Endothelial cell of umbilical vein (primary cell): Measurements from ENCODE around the gene PLCD1. TPM values are rescaled to one million over a fixed set of nuclear protein-coding genes. Genes with fewer than 3 reads are reported as not detected.

Experiments used
- BruUV-seq: library from RNA; stranded (reverse); fragments of 400-500 nt; replicated peaks from 2 replicates; lab custom pipeline; 2021; lab: Mats Ljungman, UMichigan
- CTCF ChIA-PET: fragments of 300-600, 350-600 bp; sonication (Branson Sonifier 250); formaldehyde crosslinking; loops from one replicate; lab custom pipeline; 2021; ENCODE audit warnings: antibody characterized with exemption, inconsistent platforms; lab: Charles Lee
- POLR2A ChIA-PET: fragments of 300-600, 350-600 bp; sonication (Branson Sonifier 250); formaldehyde crosslinking; loops from one replicate; lab custom pipeline; 2021; ENCODE audit warnings: antibody characterized with exemption, inconsistent platforms; lab: Charles Lee
- DNase-seq: peaks from one replicate; pipeline ENCODE4 v3.0.0-alpha.2; 2011; ENCODE audit warnings: low read depth, low spot score
- FAIRE-seq: peaks from 2 replicates; lab custom pipeline; 2011; peaks lifted over from hg19 to GRCh38; lab: Jason Lieb, UNC
- H2AFZ ChIP-seq: 2 replicates; pipeline ENCODE4 v1.6.0; 2012; ENCODE audit warnings: low read depth, low read length, control low read depth, inconsistent platforms
- H3K27ac ChIP-seq: 2 replicates; pipeline ENCODE4 v1.5.1; 2011; ENCODE audit warnings: low read depth, mild to moderate bottlenecking, control low read depth, low read length, moderate library complexity; ENCODE audit not compliant: insufficient read depth
- H3K27me3 ChIP-seq, 2 experiments: 2 replicates each; pipeline versions ENCODE4 v1.6.0 to v1.6.1; 2011; ENCODE audit warnings: low read length in 2 of 2, mixed read lengths in 1 of 2; ENCODE audit not compliant: control insufficient read depth in 2 of 2, insufficient read depth in 2 of 2
- H3K36me3 ChIP-seq, 2 experiments: 2 replicates in 1 of 2; 3 replicates in 1 of 2; pipeline ENCODE4 v1.5.1; 2011; ENCODE audit warnings: low read length in 2 of 2, mild to moderate bottlenecking in 1 of 2, moderate library complexity in 1 of 2; ENCODE audit not compliant: control insufficient read depth in 2 of 2, insufficient read depth in 2 of 2; ENCODE audit errors: extremely low read depth in 1 of 2
- H3K4me1 ChIP-seq: 3 replicates; pipeline ENCODE4 v1.5.1; 2011; ENCODE audit warnings: mild to moderate bottlenecking, low read length; ENCODE audit not compliant: control insufficient read depth, insufficient read depth; ENCODE audit errors: extremely low read depth
- H3K4me2 ChIP-seq: 2 replicates; pipeline ENCODE4 v1.6.1; 2011; ENCODE audit warnings: low read length, control low read depth, mixed read lengths; ENCODE audit not compliant: insufficient read depth
- H3K4me3 ChIP-seq, 3 experiments: fragments of 200-600 bp in 1 of 3; sonication (generic), shearing (Covaris generic) in 1 of 3; replicated peaks in 1 of 3; 2 replicates each; pipeline ENCODE4 v1.5.1; 2011 to 2016; ENCODE audit warnings: control low read depth in 3 of 3, low read length in 3 of 3, mild to moderate bottlenecking in 2 of 3, inconsistent platforms in 1 of 3, low read depth in 1 of 3, moderate library complexity in 1 of 3; ENCODE audit not compliant: insufficient read depth in 1 of 3
- H3K79me2 ChIP-seq: 2 replicates; pipeline ENCODE4 v1.6.0; 2012; ENCODE audit warnings: low read length, inconsistent platforms; ENCODE audit not compliant: control insufficient read depth, insufficient read depth
- H3K9ac ChIP-seq: replicated peaks from 2 replicates; pipeline ENCODE3; 2011; ENCODE audit warnings: low read length, control low read depth; ENCODE audit not compliant: insufficient read depth; ENCODE audit errors: extremely low read depth
- H3K9me1 ChIP-seq: replicated peaks from 3 replicates; pipeline ENCODE4 v1.6.0; 2011; ENCODE audit warnings: mild to moderate bottlenecking, low read length; ENCODE audit not compliant: control insufficient read depth, insufficient read depth; ENCODE audit errors: extremely low read depth
- H3K9me3 ChIP-seq: replicated peaks from 2 replicates; pipeline ENCODE4 v1.5.1; 2012; ENCODE audit warnings: low read length, inconsistent platforms; ENCODE audit not compliant: control insufficient read depth, insufficient read depth
- H4K20me1 ChIP-seq: replicated peaks from 2 replicates; pipeline ENCODE3; 2011; ENCODE audit warnings: mild to moderate bottlenecking, low read length; ENCODE audit not compliant: control insufficient read depth, insufficient read depth; ENCODE audit errors: extremely low read depth
- EZH2 ChIP-seq: IDR thresholded peaks from 2 replicates; pipeline ENCODE4 v1.6.1; 2012; ENCODE audit warnings: borderline replicate concordance, low read depth, mild to moderate bottlenecking, moderate library complexity, low read length, inconsistent platforms; ENCODE audit not compliant: severe bottlenecking
- FOS ChIP-seq: IDR thresholded peaks from 2 replicates; pipeline ENCODE4 v1.6.1; 2011; ENCODE audit warnings: mild to moderate bottlenecking, low read length, moderate library complexity, borderline replicate concordance; ENCODE audit not compliant: insufficient read depth
- GATA2 ChIP-seq: IDR thresholded peaks from 2 replicates; pipeline ENCODE4 v1.7.0; 2011; ENCODE audit warnings: low read depth, mild to moderate bottlenecking, moderate library complexity, mixed read lengths, low read length; ENCODE audit not compliant: insufficient read length, insufficient read depth
- JUN ChIP-seq: IDR thresholded peaks from 2 replicates; pipeline ENCODE4 v1.6.1; 2011; ENCODE audit warnings: borderline replicate concordance, low read depth; ENCODE audit not compliant: insufficient read length, insufficient read depth
- MYC ChIP-seq: IDR thresholded peaks from one replicate; pipeline ENCODE4 v1.6.1; 2011; ENCODE audit warnings: mild to moderate bottlenecking, low read depth, low read length
- POLR2A ChIP-seq: IDR thresholded peaks from 2 replicates; pipeline ENCODE4 v1.6.1; 2012; ENCODE audit warnings: low read depth, mild to moderate bottlenecking, control low read depth, low read length
- POLR2AphosphoS5 ChIP-seq: IDR thresholded peaks from 2 replicates; pipeline ENCODE4 v1.6.1; 2012; ENCODE audit warnings: low read depth, mild to moderate bottlenecking, control low read depth, low read length, moderate library complexity; ENCODE audit not compliant: insufficient read depth
- dilution Hi-C: fragments of 300-500 bp; cut with MboI; formaldehyde crosslinking; loops from one replicate; pipeline ENCODE4 v1.15.0; 2019; ENCODE audit warnings: low sequenced_read_pairs; ENCODE audit not compliant: extremely low pct_ligation_motif_present
- intact Hi-C: fragments of 100-400 bp; cut with micrococcal nuclease; formaldehyde crosslinking; loops from one replicate; pipeline ENCODE4 v1.10.0; 2022
- polyA plus RNA-seq, 4 experiments: library from polyadenylated mRNA; depleted of rRNA in 3 of 4; stranded (reverse) in 3 of 4; unstranded in 1 of 4; fragments of >200 nt; gene quantifications; 2 replicates each; pipeline versions ENCODE4 v1.2.1 to v1.2.3, GENCODE V29; 2011 to 2012; ENCODE audit warnings: missing spikeins in 1 of 4
- total RNA-seq: library from RNA; stranded (reverse); gene quantifications from 2 replicates; pipeline ENCODE4 v1.2.3, GENCODE V29; 2021
- TF ChIP-seq, protein P1 (sequence below): IDR thresholded peaks from 2 replicates; pipeline ENCODE4 v1.6.1; 2011; ENCODE audit not compliant: insufficient read depth, insufficient read length
- TF ChIP-seq, protein P2 (sequence below), 2 donors: IDR thresholded peaks; 1 replicate in 1 of 2; 2 replicates in 1 of 2; pipeline ENCODE4 v1.5.1; 2011; ENCODE audit warnings: low read length in 2 of 2, mild to moderate bottlenecking in 2 of 2, moderate library complexity in 2 of 2, control low read depth in 1 of 2, inconsistent platforms in 1 of 2, low read depth in 1 of 2; ENCODE audit not compliant: insufficient read depth in 1 of 2; ENCODE audit errors: extremely low read depth in 1 of 2

Gene PLCD1
- total and polyA plus RNA-seq, 2 donors (not counting 3 experiments of a cell fraction or from before 2014, with no cell fraction given), result 12.6 to 15.3 TPM

DNA sequence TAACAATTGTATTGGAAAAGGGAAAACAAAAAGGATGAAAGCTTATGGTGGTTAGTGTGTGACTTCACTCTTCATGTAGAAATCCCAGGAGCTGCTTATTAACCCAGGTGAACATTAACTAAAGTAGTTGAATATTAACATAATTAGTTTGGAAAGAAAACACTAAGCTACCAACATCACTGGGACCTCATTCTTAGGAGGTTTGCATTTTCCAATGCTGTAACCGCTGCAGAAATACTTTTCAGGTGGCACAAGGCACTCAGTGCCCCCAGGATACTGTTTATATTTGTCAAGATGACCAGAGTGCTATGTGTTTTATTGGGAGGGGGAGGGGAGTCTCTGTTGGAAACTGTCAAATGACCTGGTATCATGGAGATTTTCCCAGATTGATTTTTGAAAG lies 64.7 kb downstream of the PLCD1 start:
- FAIRE-seq, result no peak
- H3K4me3 ChIP-seq, result no peak overlapping the region
- no peaks in the 10 kb centered on the region for H3K27me3 ChIP-seq
- no peaks in the 10 kb centered on the region for H3K9me1 ChIP-seq
- H3K79me2 ChIP-seq, result no peaks in the 10 kb centered on the region
- ChIA-PET CTCF (interaction anchor here (1.2 to 5.1 kb wide), 5 partner anchors 9 to 94 kb away, joined by 3 to 57 read pairs (median 14); no protein-coding TSS in a partner anchor), POLR2A (no interaction called here)
- H4K20me1 ChIP-seq, result no peaks in the 10 kb centered on the region
- BruUV-seq, result no TSS peak
- no peak overlapping the region for H3K9ac ChIP-seq
- H3K9me3 ChIP-seq, result no peaks in the 10 kb centered on the region
- peaks cover 19% of the 10 kb centered on the region for H3K4me1 ChIP-seq
- no peaks in the 10 kb centered on the region for H3K36me3 ChIP-seq
- intact Hi-C loops, result no loop called here
- no peak for TF ChIP-seq FOS
- TF ChIP-seq, protein P1, sequence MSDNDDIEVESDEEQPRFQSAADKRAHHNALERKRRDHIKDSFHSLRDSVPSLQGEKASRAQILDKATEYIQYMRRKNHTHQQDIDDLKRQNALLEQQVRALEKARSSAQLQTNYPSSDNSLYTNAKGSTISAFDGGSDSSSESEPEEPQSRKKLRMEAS, result no peak
- TF ChIP-seq GATA2, result no peak
- no peak for TF ChIP-seq MYC
- TF ChIP-seq JUN, result no peak
- no peak for TF ChIP-seq POLR2A
- TF ChIP-seq, protein P2, sequence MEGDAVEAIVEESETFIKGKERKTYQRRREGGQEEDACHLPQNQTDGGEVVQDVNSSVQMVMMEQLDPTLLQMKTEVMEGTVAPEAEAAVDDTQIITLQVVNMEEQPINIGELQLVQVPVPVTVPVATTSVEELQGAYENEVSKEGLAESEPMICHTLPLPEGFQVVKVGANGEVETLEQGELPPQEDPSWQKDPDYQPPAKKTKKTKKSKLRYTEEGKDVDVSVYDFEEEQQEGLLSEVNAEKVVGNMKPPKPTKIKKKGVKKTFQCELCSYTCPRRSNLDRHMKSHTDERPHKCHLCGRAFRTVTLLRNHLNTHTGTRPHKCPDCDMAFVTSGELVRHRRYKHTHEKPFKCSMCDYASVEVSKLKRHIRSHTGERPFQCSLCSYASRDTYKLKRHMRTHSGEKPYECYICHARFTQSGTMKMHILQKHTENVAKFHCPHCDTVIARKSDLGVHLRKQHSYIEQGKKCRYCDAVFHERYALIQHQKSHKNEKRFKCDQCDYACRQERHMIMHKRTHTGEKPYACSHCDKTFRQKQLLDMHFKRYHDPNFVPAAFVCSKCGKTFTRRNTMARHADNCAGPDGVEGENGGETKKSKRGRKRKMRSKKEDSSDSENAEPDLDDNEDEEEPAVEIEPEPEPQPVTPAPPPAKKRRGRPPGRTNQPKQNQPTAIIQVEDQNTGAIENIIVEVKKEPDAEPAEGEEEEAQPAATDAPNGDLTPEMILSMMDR (IDR thresholded peaks at IDR 0.05; ENCODE audit: extremely low read depth in 1 of 2, insufficient read depth in 1 of 2, low read depth in 1 of 2, low read length in 2 of 2), result no peak
- TF ChIP-seq EZH2, result no peak
- TF ChIP-seq POLR2AphosphoS5, result no peak
- H2AFZ ChIP-seq, result no peak overlapping the region
- no peak overlapping the region for H3K4me2 ChIP-seq
- no peak for DNase-seq
- dilution Hi-C loops, result no loop called here
- no peak overlapping the region for H3K27ac ChIP-seq
